AG08395 (cell line): Measurements from ENCODE around the gene GRM8.

Experiments
- DNase-seq: peaks from one replicate; pipeline ENCODE4 v3.0.0; 2012; ENCODE audit warnings: mixed read lengths, low spot score

Gene GRM8

GRCh38 chr7:126806614-126807013 is 446.1 kb downstream of the GRM8 start:
- DNase-seq, result no peak

- no peak for DNase-seq
Measured at GRCh38 chr7:126805351-126805750, 447.4 kb downstream of the GRM8 start.

- DNase-seq, result no peak
Measured at GRCh38 chr7:126804604-126805003, 448.1 kb downstream of the GRM8 start.

- no peak for DNase-seq
Measured at GRCh38 chr7:126803990-126804389, 448.8 kb downstream of the GRM8 start.

GRCh38 chr7:126803060-126803665 is 449.6 kb downstream of the GRM8 start:
- DNase-seq, result peak; percentile 54

- DNase-seq, result no peak
Measured at GRCh38 chr7:126801733-126802132, 451.0 kb downstream of the GRM8 start.

- DNase-seq, result no peak
Measured at GRCh38 chr7:126799541-126799940, 453.2 kb downstream of the GRM8 start.

GRCh38 chr7:126792521-126792920 is 460.2 kb downstream of the GRM8 start:
- no peak for DNase-seq

- DNase-seq, result no peak
Measured at GRCh38 chr7:126791306-126791705, 461.4 kb downstream of the GRM8 start.

- no peak for DNase-seq
Measured at GRCh38 chr7:126790763-126791162, 462.0 kb downstream of the GRM8 start.

GRCh38 chr7:126783613-126784012 is 469.1 kb downstream of the GRM8 start:
- no peak for DNase-seq

GRCh38 chr7:126780993-126781392 is 471.7 kb downstream of the GRM8 start:
- no peak for DNase-seq

- DNase-seq, result no peak
Measured at GRCh38 chr7:126778101-126778500, 474.6 kb downstream of the GRM8 start.

- DNase-seq, result no peak
Measured at GRCh38 chr7:126776498-126776897, 476.2 kb downstream of the GRM8 start.

- DNase-seq, result no peak
Measured at GRCh38 chr7:126774077-126774476, 478.7 kb downstream of the GRM8 start.

- no peak for DNase-seq
Measured at GRCh38 chr7:126768836-126769235, 483.9 kb downstream of the GRM8 start.

GRCh38 chr7:126760914-126761577 is 491.7 kb downstream of the GRM8 start:
- no peak for DNase-seq

GRCh38 chr7:126755381-126755780 is 497.4 kb downstream of the GRM8 start:
- no peak for DNase-seq

- no peak for DNase-seq
Measured at GRCh38 chr7:126750207-126750911, 502.4 kb downstream of the GRM8 start.

GRCh38 chr7:126728967-126729366 is 523.8 kb downstream of the GRM8 start:
- no peak for DNase-seq

- peak; percentile 5 for DNase-seq
Measured at GRCh38 chr7:126727930-126728391, 524.8 kb downstream of the GRM8 start.

GRCh38 chr7:126723966-126724544 is 528.7 kb downstream of the GRM8 start:
- no peak for DNase-seq

- DNase-seq, result no peak
Measured at GRCh38 chr7:126720232-126720631, 532.5 kb downstream of the GRM8 start.
